Activated CD4-positive, alpha-beta T cell treated with anti-CD3 and anti-CD28 coated beads, Interleukin-10, Interleukin-2, amounts not matched to agents 100 ng/mL and 50 ng/mL, durations not matched to agents 16 hours and 8 hours (primary cell): Measurements from ENCODE around the gene DOCK4.

Experiments used
- DNase-seq: peaks from one replicate; pipeline ENCODE4 v3.0.0-alpha.2; 2020

Gene DOCK4

DNA sequence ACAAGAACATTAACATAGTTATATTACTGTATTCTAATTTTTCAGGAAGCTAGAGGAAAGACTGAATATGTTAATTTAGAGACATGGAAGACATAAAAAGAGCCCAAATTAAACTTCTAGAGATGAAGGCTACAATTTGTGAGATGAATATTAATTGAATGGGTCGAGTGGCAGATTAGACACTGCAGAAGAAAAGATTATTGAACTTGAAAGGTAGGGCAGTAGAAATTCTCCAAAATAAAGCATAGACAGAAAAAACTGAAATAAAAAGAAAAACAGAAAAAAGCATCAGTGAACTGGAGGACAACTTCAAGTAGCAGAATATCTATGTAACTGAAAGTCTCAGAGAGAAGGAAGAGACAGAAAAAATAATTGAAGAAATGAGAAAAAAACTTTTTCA lies 369.6 kb downstream of the DOCK4 start:
- no peak for DNase-seq

DNA sequence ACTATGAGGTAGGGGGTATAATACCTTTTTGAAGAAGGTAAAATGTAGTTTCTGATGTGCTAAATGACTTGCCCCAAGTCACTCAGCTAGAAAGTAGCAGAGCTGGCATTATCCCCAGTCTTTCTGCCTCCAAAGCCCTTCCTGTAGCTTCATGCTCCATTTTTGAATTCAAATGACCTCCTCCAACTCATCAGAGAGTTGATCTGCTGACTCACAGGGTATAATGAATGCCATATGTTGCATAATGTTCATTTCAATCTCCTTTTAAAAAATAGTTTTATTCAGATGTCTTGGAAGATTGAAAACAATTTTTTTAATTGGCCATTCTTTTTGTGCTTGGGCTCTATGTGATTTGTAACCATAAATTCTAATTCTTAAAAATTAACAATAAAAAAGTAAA lies 371.1 kb downstream of the DOCK4 start:
- no peak for DNase-seq

DNA sequence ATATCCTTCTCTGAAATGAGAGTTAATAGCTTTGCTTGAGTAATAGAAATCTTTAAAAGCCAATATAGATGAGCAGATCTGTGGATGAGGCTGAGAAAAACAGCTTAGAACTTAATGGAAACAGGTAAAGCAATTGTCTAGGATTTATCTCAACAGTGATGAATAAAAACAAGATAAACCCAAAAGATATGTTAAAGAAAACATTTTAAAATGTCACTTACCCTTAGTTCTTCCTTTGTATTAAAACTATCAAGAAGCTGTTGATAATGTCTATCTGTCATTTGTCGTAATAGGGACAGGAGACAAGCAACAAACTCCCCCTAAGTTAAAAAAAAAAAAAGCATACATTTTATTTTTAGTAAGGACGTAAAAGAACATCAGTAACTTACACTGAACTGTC lies 371.8 kb downstream of the DOCK4 start:
- no peak for DNase-seq

DNA sequence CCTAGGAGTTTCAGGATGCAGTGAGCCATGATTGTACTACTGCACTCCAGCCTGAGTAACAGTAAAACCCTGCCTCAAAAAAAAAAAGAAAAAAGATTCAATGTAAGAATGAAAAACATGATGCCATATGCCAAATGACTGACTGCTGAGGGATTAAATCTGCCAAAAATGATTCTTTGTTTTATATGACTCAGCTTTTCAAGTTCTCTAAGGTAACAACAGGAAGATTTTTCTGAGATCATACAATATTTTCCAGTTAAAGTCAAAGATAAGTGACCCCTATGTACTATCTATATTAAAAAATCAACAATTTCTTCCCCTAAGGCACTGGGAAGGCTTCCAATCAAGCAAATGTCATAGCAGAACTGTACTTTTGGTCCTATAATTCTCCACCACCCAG lies 372.7 kb downstream of the DOCK4 start:
- no peak for DNase-seq

DNA sequence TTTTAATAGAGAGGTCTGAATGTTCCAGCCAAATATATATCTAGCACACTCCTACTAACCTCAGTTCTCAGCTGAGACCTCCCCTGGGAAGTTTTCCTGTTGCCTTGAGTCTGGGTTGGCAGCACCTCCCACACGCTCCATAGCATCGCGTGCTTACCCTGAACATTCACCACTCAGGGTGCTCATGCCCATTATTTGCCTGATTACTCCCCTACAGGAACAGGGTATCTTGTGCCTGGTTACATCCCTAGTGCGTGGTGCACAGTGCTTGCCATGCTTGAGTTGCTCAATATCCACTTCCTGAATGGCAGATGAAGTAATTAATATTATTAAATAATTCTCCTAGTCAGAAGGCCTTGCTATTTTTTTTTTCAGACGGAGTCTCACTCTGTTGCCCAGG lies 374.0 kb downstream of the DOCK4 start:
- no peak for DNase-seq

DNA sequence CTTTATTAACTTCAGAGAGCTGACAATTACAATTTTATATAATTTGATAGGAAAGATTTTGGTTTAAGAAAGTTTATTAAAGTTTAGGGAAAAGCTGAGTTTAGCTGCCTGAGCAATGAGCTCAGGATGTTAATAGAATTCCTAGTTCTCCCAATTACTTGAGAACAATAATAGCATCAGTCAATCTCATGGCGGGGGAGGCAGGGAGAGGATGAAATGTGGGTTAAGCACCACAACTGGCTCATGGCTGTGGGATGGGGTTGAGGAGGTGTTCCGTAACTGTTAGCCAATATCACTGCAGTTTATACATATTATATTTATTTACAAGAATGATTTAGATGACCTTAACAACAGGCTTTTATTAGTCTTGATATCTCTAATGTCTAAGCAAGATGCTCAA lies 377.0 kb downstream of the DOCK4 start:
- DNase-seq = no peak

DNA sequence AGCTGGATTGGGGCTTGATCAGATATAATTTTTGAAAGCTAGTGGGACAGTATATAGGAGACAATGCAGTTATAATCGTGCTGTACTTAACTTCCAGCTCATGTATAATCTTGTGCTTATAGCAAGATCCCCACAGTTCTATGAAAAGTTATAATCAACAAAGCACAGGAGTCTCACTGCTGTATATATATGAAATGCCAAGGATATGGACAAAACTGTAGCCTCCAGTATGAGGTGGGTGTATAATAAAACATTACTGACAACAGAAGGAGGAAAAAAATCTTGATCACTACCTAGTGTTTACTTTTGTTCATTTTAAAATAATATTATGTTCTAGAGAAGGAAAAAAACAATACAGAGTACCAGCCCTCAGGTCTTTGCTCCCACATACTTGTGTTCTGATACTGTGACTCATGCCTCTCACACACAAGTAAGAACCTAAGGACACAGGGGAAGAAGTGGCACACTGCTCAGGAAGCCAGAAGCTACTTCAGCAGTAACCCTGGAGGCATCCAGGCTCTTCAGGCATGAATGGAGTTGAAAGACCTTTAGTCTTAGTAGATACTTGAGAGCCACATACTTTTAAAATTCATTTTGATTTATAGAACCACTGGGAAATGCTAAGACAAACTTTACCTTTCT lies 378.2 kb downstream of the DOCK4 start:
- DNase-seq = no peak

DNA sequence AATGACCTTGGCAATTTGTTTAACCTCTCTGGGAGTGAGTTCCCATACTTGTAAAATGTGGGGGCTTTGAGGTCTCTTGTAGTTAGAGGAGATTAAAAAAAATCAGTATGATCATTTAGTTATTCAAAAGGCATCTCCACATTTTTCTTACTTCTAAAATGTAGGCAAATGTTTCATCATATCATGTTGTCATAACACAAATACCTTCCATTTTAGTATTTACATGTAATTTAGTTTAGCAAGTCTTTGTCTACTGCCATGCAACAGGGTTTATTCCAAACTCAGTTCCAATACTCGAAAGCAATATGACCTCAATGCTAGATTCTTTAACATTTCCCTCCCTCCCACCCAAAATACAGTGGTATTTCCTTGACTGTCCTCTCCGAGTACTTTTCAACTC lies 381.2 kb downstream of the DOCK4 start:
- no peak for DNase-seq

DNA sequence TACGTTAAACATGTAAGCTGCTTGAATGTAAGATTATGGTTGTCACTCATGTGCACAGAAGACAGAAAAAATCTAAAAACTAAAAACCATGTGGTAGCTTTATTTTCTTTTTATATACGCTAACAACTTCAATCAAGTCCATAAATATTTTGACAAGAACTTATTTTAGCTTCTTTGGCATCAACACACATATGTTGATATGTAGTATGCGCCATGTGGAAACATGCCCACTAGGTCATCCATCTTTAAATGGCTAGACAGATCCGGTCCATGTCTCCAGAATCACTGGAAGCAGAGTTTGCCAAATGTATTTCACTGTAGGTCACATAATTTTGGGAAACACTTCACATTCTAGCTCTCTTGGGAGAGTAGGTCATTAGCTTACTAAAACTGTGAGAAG lies 382.4 kb downstream of the DOCK4 start:
- no peak for DNase-seq

DNA sequence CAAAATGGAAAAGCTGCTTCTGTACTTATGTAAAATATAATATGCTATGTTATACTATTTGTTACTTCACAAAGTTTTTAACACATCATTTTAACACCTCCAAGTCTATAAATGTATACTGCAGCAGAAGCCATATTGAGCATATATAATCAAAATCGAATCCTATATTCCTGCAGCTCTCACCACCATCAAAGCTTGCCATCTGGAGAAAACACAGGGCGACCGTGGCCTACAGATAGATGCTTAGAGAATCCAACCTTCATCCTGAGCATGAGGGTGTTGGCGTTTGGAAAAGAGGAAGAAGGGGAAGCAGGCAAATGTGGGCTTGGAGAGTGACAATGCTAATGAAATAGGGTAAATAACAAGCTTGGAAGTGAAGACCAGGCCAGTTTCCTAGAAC lies 385.2 kb downstream of the DOCK4 start:
- no peak for DNase-seq

DNA sequence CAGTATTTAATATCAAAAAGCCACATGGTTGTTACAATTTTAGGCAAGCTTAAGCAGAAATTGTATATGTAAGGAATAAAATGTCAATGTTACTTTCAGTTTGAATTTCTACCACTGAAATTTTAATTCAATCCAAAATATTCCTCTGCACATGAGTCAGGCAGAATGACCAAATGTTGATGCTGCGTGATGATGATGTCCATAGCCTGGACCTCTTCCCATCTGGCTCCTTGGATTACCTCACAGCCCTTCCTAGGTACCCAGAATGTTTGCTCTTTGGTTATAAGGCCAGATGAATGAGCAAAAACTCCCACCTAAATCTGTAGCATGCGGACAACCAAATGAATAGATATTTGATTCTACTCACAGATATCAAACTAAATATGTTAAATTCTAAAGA lies 385.6 kb downstream of the DOCK4 start:
- DNase-seq = no peak

DNA sequence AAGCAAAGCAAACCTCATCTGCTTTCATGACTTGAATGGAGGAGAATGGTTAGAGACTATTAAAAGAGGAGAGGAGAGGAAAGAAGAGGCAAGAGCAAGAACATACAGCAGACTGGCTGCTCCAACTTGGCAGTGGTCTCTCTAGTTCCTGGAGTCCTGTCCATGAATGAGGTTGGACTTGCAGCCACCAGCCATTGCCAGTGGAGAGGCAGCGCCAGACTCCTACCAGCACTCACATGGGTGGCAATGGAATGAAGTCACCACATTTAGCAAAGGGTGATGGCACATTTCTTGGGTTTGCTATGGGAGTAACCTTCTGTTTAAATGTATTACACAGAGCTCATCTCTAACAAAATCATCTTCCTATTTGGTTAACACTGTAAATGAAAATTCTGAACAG lies 386.1 kb downstream of the DOCK4 start:
- DNase-seq = no peak

DNA sequence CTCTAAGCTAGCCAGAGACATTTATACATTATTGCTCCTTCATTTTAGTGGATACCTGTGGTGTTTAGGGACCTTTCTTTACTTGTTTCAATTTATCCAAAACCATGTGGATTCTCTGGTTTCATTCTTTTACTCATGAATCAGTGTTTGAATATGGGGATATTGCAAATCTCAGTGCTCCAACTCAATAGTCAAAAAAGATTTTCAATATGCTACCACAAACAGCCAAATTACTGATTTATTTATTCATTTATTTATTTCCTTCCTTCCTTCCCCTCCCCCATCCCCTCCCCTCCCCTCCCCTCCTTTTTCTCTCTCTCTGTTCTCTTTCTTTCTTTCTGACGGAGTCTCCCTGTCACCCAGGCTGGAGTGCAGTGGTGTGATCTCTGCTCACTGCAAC lies 390.8 kb downstream of the DOCK4 start:
- DNase-seq = no peak

DNA sequence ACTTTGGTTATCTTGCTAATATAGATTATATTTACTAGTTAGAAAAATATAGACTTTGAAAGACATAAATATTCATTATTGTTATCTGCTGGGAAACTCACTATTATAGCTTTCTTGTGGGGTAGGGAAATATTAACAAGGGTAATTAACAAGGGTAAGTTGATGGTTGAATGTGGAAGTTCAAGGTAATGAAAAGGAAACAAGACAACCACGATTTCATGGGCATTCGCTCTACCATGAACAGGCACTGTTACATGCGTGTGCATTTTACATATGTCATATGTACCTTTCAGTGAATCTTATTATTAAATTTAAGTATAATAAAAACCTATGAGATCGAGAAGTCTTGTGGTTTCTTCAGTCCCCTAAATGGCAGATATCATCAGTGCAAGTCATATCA lies 392.9 kb downstream of the DOCK4 start:
- DNase-seq = no peak

DNA sequence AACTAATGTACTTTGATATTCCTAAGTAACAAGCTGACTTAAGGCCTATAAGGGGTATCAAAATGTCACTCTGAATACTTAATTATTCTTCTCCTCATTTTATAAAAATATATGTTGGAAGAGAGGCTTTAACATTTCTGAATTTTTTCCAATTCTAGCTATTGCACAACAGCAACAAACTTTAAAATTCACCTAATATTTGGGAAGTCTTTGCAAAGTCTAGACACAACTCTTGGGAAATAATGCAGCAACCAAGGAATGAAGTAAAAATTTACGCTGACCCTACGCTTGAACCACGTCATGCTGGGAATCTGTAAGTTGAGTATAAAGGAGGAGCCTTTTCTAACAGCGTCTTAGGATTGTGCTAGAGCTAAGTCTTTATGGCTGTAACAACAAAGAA lies 400.0 kb downstream of the DOCK4 start:
- DNase-seq = no peak

DNA sequence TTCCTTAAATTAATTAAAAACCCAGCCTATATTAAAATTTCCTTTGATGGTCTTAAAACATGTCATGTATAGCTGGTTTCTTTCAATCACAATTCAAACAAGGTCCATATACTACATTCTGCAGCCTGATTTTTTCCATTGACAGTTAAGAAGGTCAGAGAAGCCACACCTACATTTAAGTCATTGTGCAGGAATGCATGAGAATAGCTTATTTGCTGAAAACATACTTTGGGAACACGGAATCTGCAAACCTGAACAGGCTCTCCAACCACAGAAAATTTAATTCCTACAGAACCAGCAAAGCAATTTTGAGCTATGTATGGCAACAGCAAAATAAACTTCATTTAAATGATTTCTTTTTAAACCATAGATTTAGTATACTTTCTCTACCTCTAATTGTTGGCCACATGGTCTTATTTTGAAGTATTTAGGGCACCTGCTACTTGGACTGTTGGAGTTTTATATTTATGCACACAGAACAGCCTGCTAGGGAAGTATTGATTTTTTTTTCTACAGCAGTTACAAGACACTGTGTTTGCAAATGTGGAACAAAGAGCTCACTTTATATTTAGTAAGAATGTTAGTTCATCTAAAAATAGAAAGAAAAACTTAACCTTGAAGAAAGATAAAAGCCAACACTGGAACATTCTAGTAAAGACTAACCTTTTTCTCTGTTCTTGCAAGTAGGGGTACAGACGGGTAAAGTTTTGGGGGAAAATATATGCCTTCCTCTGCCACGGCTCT lies 403.0 kb downstream of the DOCK4 start:
- DNase-seq = no peak

DNA sequence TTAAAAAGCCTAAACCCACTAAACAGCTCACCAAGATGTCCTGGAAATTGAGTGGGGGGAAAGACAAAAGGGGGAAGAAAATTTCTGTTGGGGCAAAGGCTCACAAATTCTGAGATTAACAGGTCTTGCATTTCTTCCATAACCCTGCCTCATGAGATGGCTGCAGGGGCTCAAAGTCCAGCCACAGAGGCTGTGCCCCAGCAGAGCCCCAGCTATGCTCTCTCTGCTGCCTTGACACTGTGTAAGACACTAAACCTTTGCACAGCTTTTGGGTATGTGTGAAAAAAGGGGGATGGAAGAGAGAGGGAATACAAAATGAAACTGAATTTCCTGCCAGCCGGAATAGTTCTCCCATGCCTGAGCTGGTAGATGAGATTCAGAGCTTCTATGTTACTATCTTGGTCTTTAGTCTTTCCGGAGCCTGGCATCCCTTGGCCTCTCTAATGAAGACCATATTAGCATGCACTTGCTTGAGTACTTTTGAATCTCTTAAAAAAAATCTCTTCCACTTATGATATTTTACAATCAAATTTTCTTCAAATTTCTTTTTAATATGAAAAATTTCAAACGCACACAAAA lies 403.9 kb downstream of the DOCK4 start:
- no peak for DNase-seq

DNA sequence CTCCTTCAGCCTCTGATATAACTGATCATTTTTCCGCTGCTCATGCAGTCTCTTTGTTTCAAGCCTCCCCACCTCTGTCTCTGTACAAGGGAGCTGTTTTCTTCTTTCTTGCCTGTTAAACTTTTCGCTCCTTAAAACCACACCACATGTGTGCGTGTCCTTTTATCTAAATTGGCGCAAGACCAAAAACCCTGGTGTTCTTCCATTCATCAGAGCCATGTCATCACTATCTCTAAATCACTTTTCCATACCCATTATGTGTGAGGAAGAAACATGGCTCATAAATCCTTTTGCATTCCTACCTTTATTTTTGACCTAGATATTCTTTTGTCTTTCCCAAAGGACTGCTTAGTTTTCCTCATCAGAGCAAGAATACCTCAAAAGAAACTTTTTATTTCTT lies 404.9 kb downstream of the DOCK4 start:
- DNase-seq = no peak

DNA sequence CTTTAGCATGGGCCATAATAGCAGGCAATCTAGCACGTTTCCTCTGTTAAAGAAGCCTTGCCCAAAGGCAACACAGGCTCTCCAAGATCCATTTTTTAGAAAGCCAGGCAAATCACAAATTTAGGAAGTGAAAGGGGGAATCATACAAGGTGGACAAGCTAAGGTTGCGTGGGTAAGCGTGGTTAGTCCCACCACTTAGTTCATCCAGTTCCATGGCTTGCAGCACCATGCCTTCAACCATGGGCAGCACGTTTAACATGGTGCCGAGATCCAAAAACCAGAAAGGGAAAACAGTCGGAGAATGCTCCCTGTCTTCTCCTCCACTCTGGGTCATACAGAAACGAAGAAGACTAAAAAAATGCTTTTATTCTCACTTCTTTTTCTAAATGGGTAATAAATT lies 409.5 kb downstream of the DOCK4 start:
- DNase-seq = no peak

DNA sequence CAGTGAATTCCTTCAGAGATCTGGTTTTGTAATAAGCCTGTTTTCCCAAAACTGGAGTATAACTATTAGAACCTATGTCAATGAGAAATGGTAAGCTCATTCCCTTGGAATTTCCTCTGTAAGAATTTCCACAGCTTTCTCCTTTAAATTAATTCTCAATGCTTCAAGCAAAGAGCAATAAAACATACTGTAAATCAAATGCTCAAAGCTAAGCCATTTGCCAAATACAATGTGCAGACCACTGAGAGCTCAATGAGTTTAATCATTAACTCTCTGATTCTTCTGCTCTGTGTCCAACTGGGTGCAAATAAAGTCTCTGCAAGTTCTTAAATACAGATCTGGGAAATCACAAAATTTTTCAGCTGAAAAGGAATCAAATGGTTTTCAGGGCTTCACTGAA lies 416.3 kb downstream of the DOCK4 start:
- no peak for DNase-seq

DNA sequence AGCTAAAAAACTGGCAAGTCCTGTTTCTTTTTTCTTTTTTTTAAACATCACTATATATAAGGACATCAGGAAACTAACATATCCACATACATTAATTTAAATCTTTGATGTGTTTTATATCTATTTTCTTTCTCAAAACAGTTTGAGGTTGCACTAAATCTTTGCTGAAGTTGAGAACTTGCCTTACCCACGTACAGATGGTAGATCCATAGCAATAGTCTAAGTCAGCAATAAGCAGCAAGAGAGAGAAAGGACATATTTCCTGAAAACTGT lies 417.2 kb downstream of the DOCK4 start:
- no peak for DNase-seq

DNA sequence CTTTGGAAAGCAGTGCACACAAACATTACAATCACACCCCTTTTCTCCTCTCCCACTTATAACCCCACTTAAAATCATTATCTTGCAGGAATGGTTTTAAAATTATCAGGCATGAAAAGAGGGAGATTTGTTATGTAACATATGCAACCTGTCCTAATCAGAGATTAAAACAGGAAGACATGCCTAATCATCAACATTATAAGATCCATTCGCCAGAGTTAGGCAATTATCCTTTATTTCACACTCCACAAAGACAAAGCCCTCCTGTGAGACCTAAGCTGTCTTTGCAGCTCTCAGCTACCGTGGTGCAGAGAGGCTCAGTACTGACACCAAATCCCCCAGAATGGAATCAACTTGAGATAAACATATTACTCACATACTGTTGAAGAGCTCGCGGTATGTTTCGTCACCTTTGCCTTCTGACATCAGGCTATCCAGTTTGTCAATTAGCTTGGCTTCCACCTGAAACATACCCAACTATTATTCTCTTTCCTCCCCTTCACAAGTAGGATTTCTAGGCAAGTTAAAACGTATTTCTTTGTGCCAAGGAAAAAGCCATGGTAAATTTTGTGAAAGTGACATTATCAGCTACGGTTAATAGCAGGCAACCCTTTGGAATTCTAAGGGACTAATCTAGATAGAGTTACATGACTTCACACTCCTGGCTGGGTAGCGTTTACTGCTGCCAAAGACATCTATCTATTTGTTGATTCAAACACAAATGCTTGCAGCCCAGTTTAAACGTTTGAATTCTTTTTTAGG lies 417.7 kb downstream of the DOCK4 start:
- no peak for DNase-seq

DNA sequence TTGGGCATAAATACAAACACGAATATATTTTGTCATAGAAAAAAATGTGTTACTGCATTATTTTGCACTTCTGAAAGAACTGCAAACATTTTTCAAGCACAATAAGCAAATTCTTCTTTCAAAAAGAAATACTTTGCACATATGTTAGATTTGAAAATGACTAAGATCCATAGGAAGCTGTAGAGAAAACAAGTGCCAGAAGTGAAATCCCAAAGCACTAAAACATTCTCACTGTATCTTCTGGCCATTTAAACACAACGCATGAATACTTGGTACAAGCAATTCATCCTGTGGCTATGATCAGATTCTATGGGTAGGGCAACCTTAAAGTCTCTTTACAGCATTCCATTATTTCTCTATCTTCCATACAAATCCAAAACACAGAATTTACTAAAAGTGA lies 418.5 kb downstream of the DOCK4 start:
- no peak for DNase-seq

DNA sequence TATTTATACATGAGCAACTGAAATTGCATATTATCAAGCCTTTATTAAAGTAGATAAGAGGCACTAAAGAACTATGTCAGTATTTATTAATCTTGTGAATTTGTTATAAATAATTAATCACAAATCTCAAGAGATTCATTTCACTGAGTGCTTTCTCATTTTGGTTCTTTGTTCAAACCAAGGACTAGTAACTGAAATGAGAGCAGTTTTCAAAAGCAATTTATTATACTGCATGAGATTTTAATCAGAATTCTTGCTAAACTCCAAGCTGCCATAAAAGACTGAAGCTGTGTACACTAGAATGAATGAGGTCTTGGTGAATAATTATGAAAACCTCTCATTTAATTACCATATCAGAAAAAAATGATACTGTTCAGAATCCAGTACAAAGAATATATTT lies 419.1 kb downstream of the DOCK4 start:
- DNase-seq = no peak
